PC-9 (cell line): ENCODE data around the gene MRPL49.

Source experiments
- EZH2 ChIP-seq: fragments of 200-600 bp; sonication (generic); IDR thresholded peaks from 2 replicates; pipeline ENCODE4 v1.8.0; 2017; ENCODE audit warnings: antibody characterized with exemption, low read depth
- TF ChIP-seq, protein P1 (sequence below): fragments of 200-600 bp; sonication (generic); conservative IDR thresholded peaks from 2 replicates; pipeline ENCODE4 v1.6.1; 2017; ENCODE audit warnings: mixed run types, antibody characterized with exemption, mild to moderate bottlenecking, moderate library complexity

DNA sequence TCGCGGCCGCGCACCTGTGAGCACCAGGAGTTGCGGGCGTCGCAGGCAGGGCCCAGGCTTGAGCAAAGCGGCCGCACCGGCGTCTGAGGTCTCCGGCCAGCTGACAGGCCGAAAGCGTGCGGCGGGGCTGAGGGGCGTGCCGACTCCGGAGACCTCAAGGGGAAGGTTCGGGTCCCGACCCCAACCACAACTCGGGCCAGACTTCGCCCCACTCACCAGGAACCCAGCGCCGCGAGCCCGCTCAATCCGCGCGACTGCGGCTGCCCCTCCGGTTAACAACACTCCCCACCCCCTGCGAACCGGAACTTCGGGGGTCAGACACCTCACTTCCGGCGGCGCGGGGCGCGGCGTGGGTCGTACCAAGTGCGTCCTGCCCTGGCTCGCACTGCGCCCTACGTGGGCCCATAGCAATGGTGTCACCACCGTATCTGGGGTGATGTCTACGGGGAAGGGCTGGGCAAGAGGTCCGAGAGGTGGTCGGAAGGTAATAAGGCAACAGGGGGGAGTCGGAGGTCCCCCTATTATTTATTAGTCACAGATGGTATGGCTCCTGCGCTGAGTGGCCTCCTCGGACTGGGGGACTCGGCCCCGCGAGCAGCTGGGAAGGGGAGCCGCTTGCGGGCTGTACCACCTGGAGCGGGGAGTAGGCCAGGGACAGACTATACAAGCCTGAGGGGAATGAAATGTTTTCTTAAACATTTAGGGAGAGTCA lies 12.3 kb downstream of the MRPL49 start, which contains the start of gene SYVN1:
- TF ChIP-seq, protein P1, sequence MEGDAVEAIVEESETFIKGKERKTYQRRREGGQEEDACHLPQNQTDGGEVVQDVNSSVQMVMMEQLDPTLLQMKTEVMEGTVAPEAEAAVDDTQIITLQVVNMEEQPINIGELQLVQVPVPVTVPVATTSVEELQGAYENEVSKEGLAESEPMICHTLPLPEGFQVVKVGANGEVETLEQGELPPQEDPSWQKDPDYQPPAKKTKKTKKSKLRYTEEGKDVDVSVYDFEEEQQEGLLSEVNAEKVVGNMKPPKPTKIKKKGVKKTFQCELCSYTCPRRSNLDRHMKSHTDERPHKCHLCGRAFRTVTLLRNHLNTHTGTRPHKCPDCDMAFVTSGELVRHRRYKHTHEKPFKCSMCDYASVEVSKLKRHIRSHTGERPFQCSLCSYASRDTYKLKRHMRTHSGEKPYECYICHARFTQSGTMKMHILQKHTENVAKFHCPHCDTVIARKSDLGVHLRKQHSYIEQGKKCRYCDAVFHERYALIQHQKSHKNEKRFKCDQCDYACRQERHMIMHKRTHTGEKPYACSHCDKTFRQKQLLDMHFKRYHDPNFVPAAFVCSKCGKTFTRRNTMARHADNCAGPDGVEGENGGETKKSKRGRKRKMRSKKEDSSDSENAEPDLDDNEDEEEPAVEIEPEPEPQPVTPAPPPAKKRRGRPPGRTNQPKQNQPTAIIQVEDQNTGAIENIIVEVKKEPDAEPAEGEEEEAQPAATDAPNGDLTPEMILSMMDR = no peak
- no peak for TF ChIP-seq EZH2
